SK-N-SH (cell line): ENCODE results near the gene SRSF10. TPM values are rescaled to one million over a fixed set of nuclear protein-coding genes. Genes with fewer than 3 reads are reported as not detected.

Experiments used
- CTCF ChIA-PET: fragments of 300-600, 350-600 bp; formaldehyde crosslinking; extraction: SDS; loops from one replicate; lab custom pipeline; 2021; lab: Yijun Ruan, JAX
- POLR2A ChIA-PET: fragments of 350-600 bp; sonication (Branson Sonifier 250); formaldehyde crosslinking; extraction: SDS; loops from one replicate; lab custom pipeline; 2020; ENCODE audit warnings: antibody characterized with exemption, inconsistent platforms; lab: Yijun Ruan, JAX
- DNase-seq: peaks from one replicate; pipeline ENCODE4 v3.0.0; 2012
- H2AFZ ChIP-seq: fragments of 200-600 bp; sonication (generic); 2 replicates; pipeline ENCODE4 v1.8.1; 2016; ENCODE audit warnings: antibody characterized with exemption, mild to moderate bottlenecking, low read depth
- H3F3A ChIP-seq: fragments of 200-600 bp; sonication (generic); replicated peaks from 2 replicates; pipeline ENCODE3; 2016; ENCODE audit warnings: antibody characterized with exemption, mild to moderate bottlenecking; ENCODE audit not compliant: insufficient read depth
- H3K27ac ChIP-seq, 2 experiments: fragments of 200-500 bp in 1 of 2; fragments of 200-600 bp in 1 of 2; sonication (Bioruptor generic) in 1 of 2; sonication (generic), shearing (Covaris generic) in 1 of 2; 2 replicates each; pipeline versions ENCODE4 v1.5.1 to v1.6.1; 2014 to 2016; ENCODE audit warnings: low read depth in 2 of 2, inconsistent platforms in 1 of 2, low read length in 1 of 2, mild to moderate bottlenecking in 1 of 2, mixed read lengths in 1 of 2
- H3K27me3 ChIP-seq: fragments of 200-600 bp; sonication (generic), shearing (Covaris generic); 2 replicates; pipeline ENCODE4 v1.6.1; 2016; ENCODE audit warnings: mixed run types; ENCODE audit not compliant: insufficient read depth
- H3K36me3 ChIP-seq, 2 experiments: fragments of 200-500 bp in 1 of 2; fragments of 200-600 bp in 1 of 2; sonication (Bioruptor generic) in 1 of 2; sonication (generic) in 1 of 2; replicated peaks in 1 of 2; 2 replicates each; pipeline versions ENCODE3 to v1.5.1; 2014 to 2016; ENCODE audit warnings: low read length in 1 of 2, mild to moderate bottlenecking in 1 of 2; ENCODE audit not compliant: insufficient read depth in 2 of 2, control insufficient read depth in 1 of 2
- H3K4me1 ChIP-seq, 2 experiments: fragments of 200-500 bp in 1 of 2; fragments of 200-600 bp in 1 of 2; sonication (Bioruptor generic) in 1 of 2; sonication (generic), shearing (Covaris generic) in 1 of 2; 2 replicates each; pipeline versions ENCODE4 v1.5.1 to v1.6.1; 2014 to 2016; ENCODE audit warnings: low read depth in 1 of 2, low read length in 1 of 2, mixed run types in 1 of 2; ENCODE audit not compliant: insufficient read depth in 2 of 2, control insufficient read depth in 1 of 2
- H3K4me2 ChIP-seq: fragments of 200-600 bp; sonication (generic), shearing (Covaris generic); 2 replicates; pipeline ENCODE4 v1.6.1; 2017; ENCODE audit warnings: mixed run types
- H3K4me3 ChIP-seq, 2 experiments: fragments of 200-500 bp in 1 of 2; fragments of 200-600 bp in 1 of 2; sonication (Bioruptor generic) in 1 of 2; sonication (generic), shearing (Covaris generic) in 1 of 2; 2 replicates each; pipeline versions ENCODE4 v1.5.1 to v1.8.1; 2014 to 2016; ENCODE audit warnings: low read depth in 2 of 2, inconsistent platforms in 1 of 2, low read length in 1 of 2, mild to moderate bottlenecking in 1 of 2, mixed read lengths in 1 of 2, moderate library complexity in 1 of 2
- H3K79me2 ChIP-seq: fragments of 200-600 bp; sonication (generic); 2 replicates; pipeline ENCODE4 v1.8.1; 2017; ENCODE audit warnings: mild to moderate bottlenecking; ENCODE audit not compliant: insufficient read depth
- H3K9ac ChIP-seq: fragments of 200-600 bp; sonication (generic); 2 replicates; pipeline ENCODE4 v1.6.1; 2017; ENCODE audit warnings: mixed run types
- H3K9me2 ChIP-seq: fragments of 200-600 bp; sonication (generic); 2 replicates; pipeline ENCODE4 v1.6.1; 2017; ENCODE audit warnings: mixed run types
- H3K9me3 ChIP-seq: fragments of 200-600 bp; sonication (generic); 2 replicates; pipeline ENCODE4 v1.6.1; 2017; ENCODE audit warnings: mixed run types, mild to moderate bottlenecking, moderate library complexity
- H4K20me1 ChIP-seq: fragments of 200-600 bp; sonication (generic); 2 replicates; pipeline ENCODE4 v1.6.1; 2017; ENCODE audit warnings: mild to moderate bottlenecking, mixed run types; ENCODE audit not compliant: insufficient read depth
- CHD2 ChIP-seq: fragments of 150-350 bp; IDR thresholded peaks from 2 replicates; pipeline ENCODE4 v1.6.1; 2018; ENCODE audit warnings: low read length; ENCODE audit not compliant: partially characterized antibody
- EZH2phosphoT487 ChIP-seq: fragments of 200-600 bp; sonication (generic); IDR thresholded peaks from 2 replicates; pipeline ENCODE4 v1.6.1; 2017; ENCODE audit warnings: low read depth, mixed run types, mild to moderate bottlenecking, antibody characterized with exemption, moderate library complexity, borderline replicate concordance
- FOXJ3 ChIP-seq: sonication (generic); formaldehyde crosslinking; IDR thresholded peaks from 2 replicates; pipeline ENCODE4 v1.5.1; 2020; ENCODE audit warnings: mild to moderate bottlenecking, missing genetic modification reagents
- GABPA ChIP-seq: IDR thresholded peaks from 2 replicates; pipeline ENCODE4 v1.4.0; 2012; ENCODE audit warnings: low read depth, mild to moderate bottlenecking
- GATA2 ChIP-seq: sonication (generic); formaldehyde crosslinking; IDR thresholded peaks from 2 replicates; pipeline ENCODE4 v1.5.0; 2020; ENCODE audit warnings: mild to moderate bottlenecking, missing genetic modification reagents
- IRF3 ChIP-seq: fragments of 150-350 bp; IDR thresholded peaks from 2 replicates; pipeline ENCODE4 v1.6.1; 2016; ENCODE audit warnings: mild to moderate bottlenecking, low read depth, low read length
- JUND ChIP-seq: IDR thresholded peaks from 2 replicates; pipeline ENCODE4 v1.4.0; 2012
- MEF2A ChIP-seq: IDR thresholded peaks from 2 replicates; pipeline ENCODE4 v1.4.0; 2012; ENCODE audit warnings: low read depth, borderline replicate concordance
- RCOR1 ChIP-seq: fragments of 150-350 bp; IDR thresholded peaks from 2 replicates; pipeline ENCODE4 v1.6.1; 2017; ENCODE audit warnings: antibody characterized with exemption, low read length
- RFX5 ChIP-seq: IDR thresholded peaks from 2 replicates; pipeline ENCODE4 v1.6.1; 2012; ENCODE audit warnings: mild to moderate bottlenecking, improper control_type of control experiment, low read length
- RXRA ChIP-seq: IDR thresholded peaks from 2 replicates; pipeline ENCODE4 v1.4.0; 2012; ENCODE audit warnings: low read depth, mild to moderate bottlenecking, borderline replicate concordance
- TAF1 ChIP-seq: IDR thresholded peaks from 2 replicates; pipeline ENCODE4 v1.6.1; 2012; ENCODE audit warnings: low read depth, mild to moderate bottlenecking, low read length, moderate library complexity, borderline replicate concordance
- WGBS: methylation state at CpG from one replicate; pipeline ENCODE4 v1.1.6; 2017; ENCODE audit warnings: low lambda C conversion rate; 5-methylcytosine and 5-hydroxymethylcytosine counted together
- polyA plus RNA-seq, 3 experiments: library from polyadenylated mRNA; depleted of rRNA; stranded (reverse); fragments of >200 nt; gene quantifications; 2 replicates each; pipeline ENCODE4 v1.2.3, GENCODE V29; 2012
- TF ChIP-seq, protein P1 (sequence below): fragments of 200-600 bp; sonication (generic); IDR thresholded peaks from 2 replicates; pipeline ENCODE4 v1.6.1; 2017; ENCODE audit warnings: antibody characterized with exemption, mild to moderate bottlenecking, moderate library complexity
- TF ChIP-seq, protein P2 (sequence below): IDR thresholded peaks from 2 replicates; pipeline ENCODE4 v1.4.0; 2012; ENCODE audit warnings: low read depth, borderline replicate concordance

Gene SRSF10
- polyA plus RNA-seq, 1 of the 3 experiments (the other 2 are of a cell fraction): 79.8 TPM

GRCh38 chr1:23953020-23953419 is 27.1 kb downstream of the SRSF10 start:
- Histone ChIP-seq H3K36me3 (no peaks in the 10 kb centered on the region), H3K4me3 (no peak overlapping the region), H4K20me1 (no peaks in the 10 kb centered on the region), H3K9ac (no peak overlapping the region), H3K9me2 (no peaks in the 10 kb centered on the region), H3K9me3 (no peaks in the 10 kb centered on the region), H3K27me3 (no peaks in the 10 kb centered on the region), H3K4me1 (peaks cover 9 to 13% of the 10 kb centered on the region in 2 experiments; a peak in 2 of 4 replicates), H3F3A (peaks cover 24% of the 10 kb centered on the region), H3K27ac (no peak overlapping the region), H3K4me2 (no peak overlapping the region), H2AFZ (no peak overlapping the region), H3K79me2 (no peaks in the 10 kb centered on the region)
- no peak for DNase-seq
- no peak for TF ChIP-seq TAF1
- TF ChIP-seq, protein P1, sequence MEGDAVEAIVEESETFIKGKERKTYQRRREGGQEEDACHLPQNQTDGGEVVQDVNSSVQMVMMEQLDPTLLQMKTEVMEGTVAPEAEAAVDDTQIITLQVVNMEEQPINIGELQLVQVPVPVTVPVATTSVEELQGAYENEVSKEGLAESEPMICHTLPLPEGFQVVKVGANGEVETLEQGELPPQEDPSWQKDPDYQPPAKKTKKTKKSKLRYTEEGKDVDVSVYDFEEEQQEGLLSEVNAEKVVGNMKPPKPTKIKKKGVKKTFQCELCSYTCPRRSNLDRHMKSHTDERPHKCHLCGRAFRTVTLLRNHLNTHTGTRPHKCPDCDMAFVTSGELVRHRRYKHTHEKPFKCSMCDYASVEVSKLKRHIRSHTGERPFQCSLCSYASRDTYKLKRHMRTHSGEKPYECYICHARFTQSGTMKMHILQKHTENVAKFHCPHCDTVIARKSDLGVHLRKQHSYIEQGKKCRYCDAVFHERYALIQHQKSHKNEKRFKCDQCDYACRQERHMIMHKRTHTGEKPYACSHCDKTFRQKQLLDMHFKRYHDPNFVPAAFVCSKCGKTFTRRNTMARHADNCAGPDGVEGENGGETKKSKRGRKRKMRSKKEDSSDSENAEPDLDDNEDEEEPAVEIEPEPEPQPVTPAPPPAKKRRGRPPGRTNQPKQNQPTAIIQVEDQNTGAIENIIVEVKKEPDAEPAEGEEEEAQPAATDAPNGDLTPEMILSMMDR: no peak
- no peak for TF ChIP-seq CHD2
- TF ChIP-seq JUND: no peak
- TF ChIP-seq, protein P2, sequence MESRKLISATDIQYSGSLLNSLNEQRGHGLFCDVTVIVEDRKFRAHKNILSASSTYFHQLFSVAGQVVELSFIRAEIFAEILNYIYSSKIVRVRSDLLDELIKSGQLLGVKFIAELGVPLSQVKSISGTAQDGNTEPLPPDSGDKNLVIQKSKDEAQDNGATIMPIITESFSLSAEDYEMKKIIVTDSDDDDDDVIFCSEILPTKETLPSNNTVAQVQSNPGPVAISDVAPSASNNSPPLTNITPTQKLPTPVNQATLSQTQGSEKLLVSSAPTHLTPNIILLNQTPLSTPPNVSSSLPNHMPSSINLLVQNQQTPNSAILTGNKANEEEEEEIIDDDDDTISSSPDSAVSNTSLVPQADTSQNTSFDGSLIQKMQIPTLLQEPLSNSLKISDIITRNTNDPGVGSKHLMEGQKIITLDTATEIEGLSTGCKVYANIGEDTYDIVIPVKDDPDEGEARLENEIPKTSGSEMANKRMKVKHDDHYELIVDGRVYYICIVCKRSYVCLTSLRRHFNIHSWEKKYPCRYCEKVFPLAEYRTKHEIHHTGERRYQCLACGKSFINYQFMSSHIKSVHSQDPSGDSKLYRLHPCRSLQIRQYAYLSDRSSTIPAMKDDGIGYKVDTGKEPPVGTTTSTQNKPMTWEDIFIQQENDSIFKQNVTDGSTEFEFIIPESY: no peak
- TF ChIP-seq IRF3: no peak
- no peak for TF ChIP-seq GATA2
- no peak for TF ChIP-seq GABPA
- TF ChIP-seq RFX5: no peak
- TF ChIP-seq MEF2A: no peak
- no peak for TF ChIP-seq RCOR1
- TF ChIP-seq EZH2phosphoT487: no peak
- no peak for TF ChIP-seq FOXJ3 (CRISPR knock-in tag)
- TF ChIP-seq RXRA: no peak
- WGBS: 86% methylated on average over 3 of the region's 3 CpGs
- CTCF ChIA-PET: interaction anchor here (1.0 kb wide), 1 partner anchor 14 kb away, joined by 3 read pairs; no protein-coding TSS in a partner anchor
- POLR2A ChIA-PET: no interaction called here
